HCEC 1CT (cell line): ENCODE data around the gene IZUMO2.
"Not testable (repeated sequence)": the region's sequence is repeated elsewhere in the genome, so short reads cannot be mapped to it uniquely, and the experiment has no call there.

Source experiments
- DNase-seq: peaks from one replicate; pipeline ENCODE4 v3.0.0-alpha.2; 2017

The IZUMO2 gene

GRCh38 chr19:50134777-50135719, 28.0 kb downstream of the IZUMO2 start:
- not testable (repeated sequence) for DNase-seq

GRCh38 chr19:50133518-50134492, 29.3 kb downstream of the IZUMO2 start:
- DNase-seq, result not testable (repeated sequence)

- not testable (repeated sequence) for DNase-seq
Measured at GRCh38 chr19:50104012-50104411, 59.1 kb downstream of the IZUMO2 start.

- DNase-seq, result not testable (repeated sequence)
Measured at GRCh38 chr19:50103405-50103804, 59.7 kb downstream of the IZUMO2 start.
